HG02610 (cell line): ENCODE measurements around the gene DUSP15.
"Not testable (repeated sequence)": the region's sequence is repeated elsewhere in the genome, so short reads cannot be mapped to it uniquely, and the experiment has no call there.

Experiments
- ATAC-seq: cut with Tn5 transposase; IDR thresholded peaks from one replicate; pipeline ENCODE4 v1.9.1; 2021; ENCODE audit warnings: mild to moderate bottlenecking, moderate library complexity; ENCODE audit not compliant: unreplicated experiment

Gene DUSP15

DNA sequence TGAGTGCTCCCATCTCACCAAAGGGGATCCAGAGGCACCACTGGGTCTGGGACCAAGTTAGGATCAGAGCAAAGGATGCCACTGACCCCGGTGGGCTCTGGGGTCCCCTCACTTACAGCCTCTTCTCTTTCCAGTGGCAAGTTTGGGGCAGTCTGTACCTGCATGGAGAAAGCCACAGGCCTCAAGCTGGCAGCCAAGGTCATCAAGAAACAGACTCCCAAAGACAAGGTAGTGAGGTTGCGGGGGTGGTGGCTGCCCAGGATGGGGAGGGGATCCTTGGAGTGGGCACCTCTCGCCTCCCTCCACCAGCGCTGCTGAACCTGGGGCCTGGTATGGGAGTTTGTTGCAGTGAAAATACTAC lies 46.2 kb downstream of the DUSP15 start:
- no peak for ATAC-seq

DNA sequence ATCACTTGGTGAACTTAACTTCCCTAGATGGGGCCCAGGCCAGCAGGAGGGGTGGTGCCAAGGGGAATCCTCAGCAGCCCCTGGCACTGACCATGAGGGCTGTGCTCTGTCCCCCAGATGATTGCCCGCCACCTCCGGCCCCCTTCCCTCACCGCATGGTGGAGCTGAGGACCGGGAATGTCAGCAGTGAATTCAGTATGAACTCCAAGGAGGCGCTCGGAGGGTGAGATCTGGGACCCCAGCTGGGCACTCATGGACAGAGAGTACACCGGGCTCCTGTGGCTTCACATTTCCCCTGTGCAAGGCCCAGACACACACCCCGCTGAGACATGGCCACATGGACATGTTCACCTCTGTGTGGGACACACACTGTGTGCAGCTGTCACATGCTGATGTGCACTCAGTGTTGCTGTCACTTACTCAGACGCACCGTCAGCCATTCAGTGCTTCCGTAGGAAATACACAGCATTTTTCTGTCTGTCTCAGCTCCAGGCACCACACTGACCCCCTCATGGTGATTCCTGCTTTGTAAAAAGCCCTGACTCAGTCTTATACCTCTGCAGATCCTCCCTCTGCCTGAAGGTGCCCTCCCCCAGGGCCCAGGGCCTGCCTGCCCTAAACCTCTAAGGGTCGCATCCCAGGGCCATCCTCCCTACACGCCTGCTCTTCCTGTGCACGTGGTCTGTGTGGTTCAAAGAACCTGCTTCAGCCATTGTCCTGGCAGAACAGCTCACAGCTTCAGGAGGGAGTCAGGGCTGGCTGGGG lies 46.8 kb downstream of the DUSP15 start:
- no peak for ATAC-seq

DNA sequence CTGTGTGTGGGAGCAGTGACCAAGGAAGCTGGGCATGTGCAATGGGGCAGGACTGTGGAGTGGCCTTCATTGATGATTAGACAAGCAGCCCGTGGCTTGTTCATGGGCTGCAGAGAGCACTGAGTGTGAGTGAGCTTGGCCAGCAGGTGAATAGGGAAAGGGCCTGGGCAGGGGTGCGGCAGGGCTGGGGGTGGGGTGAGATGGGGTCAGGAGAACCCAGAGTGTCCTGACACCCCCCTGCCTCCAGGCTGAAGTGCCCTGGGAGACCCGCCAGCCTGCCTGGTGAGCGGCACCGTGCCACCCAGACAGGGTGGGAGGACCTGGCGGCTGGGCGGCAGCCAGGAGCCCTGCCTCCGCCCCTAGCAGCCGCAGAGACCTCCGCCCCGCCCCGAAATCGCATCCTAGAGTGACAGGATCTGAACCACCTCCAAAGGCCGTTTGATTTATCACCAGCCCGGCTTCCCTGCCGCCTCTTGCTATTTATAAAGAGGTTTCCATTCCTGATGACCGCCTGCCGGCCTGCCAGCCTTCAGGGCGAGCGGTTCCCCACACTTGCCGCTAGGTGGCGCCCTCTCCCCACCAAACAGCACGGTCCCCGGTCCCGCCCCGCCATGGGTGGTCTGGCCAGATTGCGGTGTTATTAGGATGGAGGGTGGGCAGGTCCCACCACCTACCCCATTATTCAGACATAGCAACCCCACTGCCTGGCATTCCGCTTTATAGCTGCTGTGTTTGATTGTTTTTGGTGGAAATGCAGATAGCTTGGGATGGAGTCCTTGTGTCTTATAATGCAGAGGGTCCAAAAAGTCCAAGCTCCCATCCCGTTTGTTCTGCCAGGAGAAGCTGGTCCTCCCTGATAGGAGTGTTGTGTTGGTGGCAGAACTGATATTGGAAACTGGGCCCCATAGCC lies 47.7 kb downstream of the DUSP15 start:
- ATAC-seq = peak; percentile 69

- ATAC-seq = no peak
Observed at GRCh38 chr20:31821427-31821826, 48.9 kb downstream of the DUSP15 start.

- ATAC-seq = no peak
Observed at GRCh38 chr20:31820228-31820627, 50.1 kb downstream of the DUSP15 start.

GRCh38 chr20:31819083-31819784 lies 51.1 kb downstream of the DUSP15 start, which contains the start of gene MYLK2:
MYLK2 (plus strand) TSS chr20:31819356; CDS start chr20:31819581, 225 bp downstream.
- no peak for ATAC-seq

GRCh38 chr20:31818376-31818908 lies 51.9 kb downstream of the DUSP15 start:
- no peak for ATAC-seq

- ATAC-seq = no peak
Observed at GRCh38 chr20:31817461-31817860, 52.9 kb downstream of the DUSP15 start.

DNA sequence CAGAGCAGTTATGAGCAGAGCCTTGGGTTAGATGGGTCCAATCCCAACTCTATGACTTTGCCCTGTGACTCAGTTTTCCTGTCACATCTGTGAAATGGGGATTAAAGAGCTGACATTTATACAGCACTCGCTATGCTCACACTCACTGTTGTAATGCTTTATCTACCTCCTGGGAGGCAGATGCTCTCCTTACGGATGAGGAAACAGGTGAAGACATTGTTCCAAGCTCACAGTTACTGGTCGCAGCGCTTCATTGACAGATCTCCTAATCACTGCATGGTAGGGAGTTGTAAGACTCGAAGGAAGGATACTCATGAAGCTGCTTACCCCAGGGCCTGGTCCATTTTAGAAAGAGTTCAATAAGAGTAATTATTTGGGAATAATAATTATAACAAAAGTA lies 54.1 kb downstream of the DUSP15 start:
- ATAC-seq = no peak

- no peak for ATAC-seq
Observed at GRCh38 chr20:31815408-31816188, 54.7 kb downstream of the DUSP15 start.

DNA sequence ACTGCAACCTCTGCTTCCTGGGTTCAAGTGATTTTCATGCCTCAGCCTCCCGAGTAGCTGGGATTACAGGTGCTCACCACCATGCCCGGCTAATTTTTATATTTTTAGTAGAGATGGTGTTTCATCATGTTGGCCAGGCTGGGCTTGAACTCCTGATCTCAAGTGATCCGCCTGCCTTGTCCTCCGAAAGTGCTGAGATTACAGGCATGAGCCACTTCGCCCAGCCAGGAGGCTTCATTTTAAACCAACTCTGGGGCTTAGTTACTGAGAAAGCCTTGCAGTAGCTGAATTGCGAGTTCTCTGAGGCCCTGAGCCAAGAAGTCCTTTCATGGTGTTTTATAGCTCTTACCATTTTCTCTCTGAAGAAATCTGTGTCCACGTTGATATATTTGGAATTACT lies 56.2 kb downstream of the DUSP15 start:
- not testable (repeated sequence) for ATAC-seq

- ATAC-seq = no peak
Observed at GRCh38 chr20:31813611-31814010, 56.7 kb downstream of the DUSP15 start.

DNA sequence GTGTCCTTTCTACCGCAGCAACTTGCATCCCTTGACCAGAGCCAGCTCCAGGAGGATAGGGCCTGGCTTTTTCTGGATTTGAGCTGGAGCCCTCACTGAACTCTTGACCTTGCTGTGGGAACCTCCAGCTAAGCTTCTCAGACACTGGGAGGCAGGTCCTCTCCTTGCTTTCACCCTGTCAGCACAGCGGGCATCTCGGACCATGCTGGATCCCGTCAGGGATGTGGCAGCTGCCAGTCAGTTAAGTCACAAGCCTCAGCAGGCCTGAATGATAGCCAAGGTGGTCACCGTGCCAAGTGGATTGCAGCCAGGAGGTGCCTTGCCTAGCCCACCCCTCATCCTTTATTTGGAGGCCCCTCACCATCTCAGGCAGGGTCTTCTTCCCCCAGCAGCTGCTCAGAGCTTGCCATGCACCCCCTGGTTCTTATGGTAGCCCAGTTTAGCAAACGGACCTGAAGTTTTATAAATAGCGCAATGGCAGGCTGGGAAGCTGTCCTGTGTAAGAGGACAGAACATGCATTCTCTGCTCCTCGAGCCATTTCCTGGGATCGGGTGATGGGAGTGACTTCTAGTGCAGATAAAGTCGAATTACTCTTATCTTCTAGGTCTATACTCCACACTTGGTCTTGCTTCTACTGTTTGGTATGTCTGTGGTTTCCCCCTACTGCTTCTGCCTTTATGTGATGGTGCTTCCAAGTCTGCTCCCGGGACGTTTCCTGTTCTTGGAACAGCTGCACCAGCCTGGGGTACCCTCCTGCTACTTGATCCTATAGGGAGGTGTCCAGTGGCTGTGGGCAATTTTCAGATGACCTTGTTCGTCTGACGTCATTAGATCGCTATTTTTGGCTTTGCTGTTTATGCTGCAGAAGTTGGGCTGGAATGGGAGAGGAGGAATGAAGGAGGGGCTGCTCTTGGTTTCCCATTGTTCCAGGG lies 58.3 kb downstream of the DUSP15 start:
- no peak for ATAC-seq

- no peak for ATAC-seq
Observed at GRCh38 chr20:31811198-31811597, 59.1 kb downstream of the DUSP15 start.
